GM18909 (cell line): ENCODE data around the gene ZACN.

Experiments used
- ATAC-seq: cut with Tn5 transposase; IDR thresholded peaks from one replicate; pipeline ENCODE4 v1.9.1; 2021; ENCODE audit warnings: mild to moderate bottlenecking; ENCODE audit not compliant: unreplicated experiment, poor library complexity

Gene ZACN

GRCh38 chr17:76095943-76096342 is 17.0 kb downstream of the ZACN start:
- no peak for ATAC-seq

GRCh38 chr17:76097716-76098295 is 18.8 kb downstream of the ZACN start:
- no peak for ATAC-seq

- ATAC-seq = peak; percentile 2
These were observed 23.9 kb downstream of the ZACN start for GRCh38 chr17:76102944-76103273.

GRCh38 chr17:76103274-76104139 is 24.5 kb downstream of the ZACN start, which contains the start of gene EXOC7:
TSS of gene EXOC7 (minus strand) at chr17:76103787. CDS start at chr17:76103692, 95 bp downstream.
- ATAC-seq = peak; percentile 89

- ATAC-seq = no peak
These were observed 25.3 kb downstream of the ZACN start for GRCh38 chr17:76104140-76104895.

GRCh38 chr17:76104896-76105231 is 25.9 kb downstream of the ZACN start:
- no peak for ATAC-seq

- no peak for ATAC-seq
These were observed 27.7 kb downstream of the ZACN start for GRCh38 chr17:76106703-76107102.

- no peak for ATAC-seq
These were observed 28.5 kb downstream of the ZACN start for GRCh38 chr17:76107509-76107908.

- ATAC-seq = no peak
These were observed 33.0 kb downstream of the ZACN start for GRCh38 chr17:76111956-76112355.

GRCh38 chr17:76115138-76115754 is 36.3 kb downstream of the ZACN start:
- ATAC-seq = no peak

GRCh38 chr17:76119409-76120371 is 40.7 kb downstream of the ZACN start:
- ATAC-seq = no peak

- no peak for ATAC-seq
These were observed 41.7 kb downstream of the ZACN start for GRCh38 chr17:76120658-76121008.

GRCh38 chr17:76121932-76122430 is 43.0 kb downstream of the ZACN start:
- ATAC-seq = peak; percentile 18

GRCh38 chr17:76122431-76123190 is 43.6 kb downstream of the ZACN start:
- no peak for ATAC-seq

GRCh38 chr17:76123191-76123499 is 44.2 kb downstream of the ZACN start:
- ATAC-seq = no peak

GRCh38 chr17:76123749-76124581 is 45.0 kb downstream of the ZACN start:
- no peak for ATAC-seq

GRCh38 chr17:76124582-76125390 is 45.8 kb downstream of the ZACN start:
- ATAC-seq = no peak

GRCh38 chr17:76125391-76125675 is 46.4 kb downstream of the ZACN start:
- ATAC-seq = no peak
